Common myeloid progenitor, CD34-positive (primary cell): ENCODE results near the gene TEX261.

Source experiments
- CTCF ChIA-PET: fragments of 350-600 bp; sonication (Branson Sonifier 250); formaldehyde crosslinking; loops from one replicate; lab custom pipeline; 2021; ENCODE audit warnings: antibody characterized with exemption; lab: Charles Lee
- POLR2A ChIA-PET: fragments of 350-600 bp; sonication (Branson Sonifier 250); formaldehyde crosslinking; loops from one replicate; lab custom pipeline; 2021; ENCODE audit warnings: antibody characterized with exemption; lab: Charles Lee
- DNase-seq, 3 donors: peaks; one replicate each; pipeline versions ENCODE4 v3.0.0 to v3.0.0-alpha.2; 2013
- H3K27ac ChIP-seq, 2 experiments: 1 replicate in 1 of 2; 2 replicates in 1 of 2; pipeline ENCODE4 v1.7.0; 2013; ENCODE audit warnings: inconsistent platforms in 2 of 2, low read length in 2 of 2, mild to moderate bottlenecking in 2 of 2, low read depth in 1 of 2, moderate library complexity in 1 of 2; ENCODE audit not compliant: severe bottlenecking in 2 of 2, insufficient read depth in 1 of 2, poor library complexity in 1 of 2
- H3K27me3 ChIP-seq, 5 experiments: replicated peaks in 2 of 5; 1 replicate in 3 of 5; 2 replicates in 2 of 5; pipeline versions ENCODE4 v1.6.1 to v1.7.0; 2013; ENCODE audit warnings: low read length in 4 of 5, mild to moderate bottlenecking in 2 of 5, moderate library complexity in 2 of 5, inconsistent platforms in 1 of 5; ENCODE audit not compliant: insufficient read depth in 5 of 5, control insufficient read depth in 4 of 5
- H3K36me3 ChIP-seq, 4 experiments: 1 replicate in 2 of 4; 2 replicates in 2 of 4; pipeline versions ENCODE4 v1.6.1 to v1.7.0; 2013; ENCODE audit warnings: low read length in 3 of 4, control low read depth in 1 of 4, mild to moderate bottlenecking in 1 of 4; ENCODE audit not compliant: control insufficient read depth in 4 of 4, insufficient read depth in 4 of 4
- H3K4me1 ChIP-seq, 4 experiments: 1 replicate in 3 of 4; 2 replicates in 1 of 4; pipeline versions ENCODE4 v1.6.1 to v1.7.1; 2013; ENCODE audit warnings: low read length in 3 of 4, mild to moderate bottlenecking in 3 of 4, control low read depth in 1 of 4, inconsistent platforms in 1 of 4, moderate library complexity in 1 of 4; ENCODE audit not compliant: control insufficient read depth in 4 of 4, insufficient read depth in 4 of 4; ENCODE audit errors: control extremely low read depth in 1 of 4
- H3K4me3 ChIP-seq, 7 experiments: 1 replicate in 4 of 7; 2 replicates in 3 of 7; pipeline versions ENCODE4 v1.5.1 to v1.7.0; 2013; ENCODE audit warnings: mild to moderate bottlenecking in 7 of 7, low read length in 6 of 7, moderate library complexity in 6 of 7, inconsistent platforms in 2 of 7, low read depth in 2 of 7, control low read depth in 1 of 7; ENCODE audit not compliant: insufficient read depth in 4 of 7, control insufficient read depth in 1 of 7; ENCODE audit errors: extremely low read depth in 1 of 7
- H3K9me3 ChIP-seq, 5 experiments: 1 replicate in 4 of 5; 2 replicates in 1 of 5; pipeline versions ENCODE4 v1.6.1 to v1.7.1; 2013; ENCODE audit warnings: low read length in 4 of 5, mild to moderate bottlenecking in 2 of 5, inconsistent platforms in 1 of 5, low read depth in 1 of 5, moderate library complexity in 1 of 5; ENCODE audit not compliant: control insufficient read depth in 4 of 5, insufficient read depth in 2 of 5; ENCODE audit errors: control extremely low read depth in 1 of 5
- WGBS: methylation state at CpG from one replicate; pipeline ENCODE4 v1.1.5; 2013; ENCODE audit not compliant: insufficient coverage; 5-methylcytosine and 5-hydroxymethylcytosine counted together

TEX261 gene

DNA sequence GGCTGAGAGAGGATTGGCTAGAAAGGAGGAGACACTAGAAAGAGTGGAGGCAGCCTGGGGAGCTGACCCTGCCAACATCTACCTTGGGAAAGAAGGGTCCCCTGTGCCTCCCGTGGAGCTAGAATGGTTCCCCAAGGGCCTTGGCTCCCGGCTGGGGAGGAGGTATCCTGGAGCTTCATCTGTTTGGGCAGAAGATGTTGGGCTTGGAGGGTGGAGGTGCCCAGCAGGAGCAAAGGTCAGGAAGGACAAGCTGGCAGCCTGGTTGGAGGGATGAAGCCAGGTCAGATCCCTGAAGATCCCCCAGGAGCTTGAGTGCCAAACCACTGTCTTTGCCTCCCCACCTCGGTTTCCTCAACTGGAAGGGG lies 56.1 kb downstream of the TEX261 start:
- ChIA-PET POLR2A (no interaction called here), CTCF (interaction anchor here (0.8 to 5.9 kb wide), 3 partner anchors 9 to 151 kb away, joined by 3 to 36 read pairs (median 3); no protein-coding TSS in a partner anchor)
- H3K4me1 ChIP-seq, result no peaks in the 10 kb centered on the region
- H3K27me3 ChIP-seq, result peaks cover 0 to 35% (median 15%) of the 10 kb centered on the region in 5 experiments
- no peak overlapping the region for H3K27ac ChIP-seq
- WGBS, result 43% methylated on average over 1 of the region's 3 CpGs
- no peaks in the 10 kb centered on the region for H3K9me3 ChIP-seq
- H3K36me3 ChIP-seq, result no peaks in the 10 kb centered on the region
- no peak overlapping the region for H3K4me3 ChIP-seq
- no peak for DNase-seq

DNA sequence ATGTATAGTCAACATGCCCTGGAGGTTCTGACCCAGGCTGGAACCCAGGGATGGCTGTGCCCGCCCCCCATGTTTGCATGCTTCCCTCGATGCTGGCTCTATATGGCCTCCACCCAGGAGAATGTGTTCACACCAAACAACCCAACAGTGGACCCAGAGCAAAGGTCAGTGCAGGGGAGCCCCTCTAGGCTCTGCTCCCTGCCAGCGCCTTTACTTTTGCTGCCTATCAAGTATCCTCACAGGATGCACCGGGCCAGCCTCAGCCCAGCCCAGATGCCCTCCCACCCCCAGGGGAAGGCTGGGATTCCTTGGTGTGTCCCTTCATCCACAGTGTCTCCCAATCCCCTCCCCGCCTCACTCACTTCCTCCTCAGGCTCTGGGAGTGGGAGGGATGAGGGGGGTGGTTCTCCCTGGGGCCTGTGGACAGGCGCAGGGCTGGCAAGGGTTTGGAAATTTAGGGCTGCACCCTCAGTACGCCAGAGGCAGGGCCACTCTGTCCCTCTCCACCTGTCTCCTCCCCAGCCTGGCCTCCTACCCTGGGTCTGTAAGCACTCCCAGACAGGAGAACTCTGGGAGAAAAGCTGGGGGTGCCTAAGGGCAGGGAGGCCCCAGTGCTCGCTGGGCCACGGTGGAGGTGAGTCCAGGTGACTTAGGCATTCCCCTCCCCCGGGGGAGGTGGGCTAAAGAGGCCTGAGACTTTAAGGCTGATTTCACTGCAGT lies 56.6 kb downstream of the TEX261 start:
- POLR2A ChIA-PET, result no interaction called here
- DNase-seq, result no peak
- H3K27me3 ChIP-seq, result peaks cover 0 to 35% (median 15%) of the 10 kb centered on the region in 5 experiments
- no peaks in the 10 kb centered on the region for H3K4me1 ChIP-seq
- H3K9me3 ChIP-seq, result no peaks in the 10 kb centered on the region
- 80% methylated on average over 6 of the region's 10 CpGs for WGBS
- no peak overlapping the region for H3K4me3 ChIP-seq
- CTCF ChIA-PET, result interaction anchor here (0.8 to 5.9 kb wide), 5 partner anchors 9 to 66 kb away, joined by 3 to 36 read pairs (median 4); no protein-coding TSS in a partner anchor
- no peak overlapping the region for H3K27ac ChIP-seq
- H3K36me3 ChIP-seq, result no peaks in the 10 kb centered on the region

DNA sequence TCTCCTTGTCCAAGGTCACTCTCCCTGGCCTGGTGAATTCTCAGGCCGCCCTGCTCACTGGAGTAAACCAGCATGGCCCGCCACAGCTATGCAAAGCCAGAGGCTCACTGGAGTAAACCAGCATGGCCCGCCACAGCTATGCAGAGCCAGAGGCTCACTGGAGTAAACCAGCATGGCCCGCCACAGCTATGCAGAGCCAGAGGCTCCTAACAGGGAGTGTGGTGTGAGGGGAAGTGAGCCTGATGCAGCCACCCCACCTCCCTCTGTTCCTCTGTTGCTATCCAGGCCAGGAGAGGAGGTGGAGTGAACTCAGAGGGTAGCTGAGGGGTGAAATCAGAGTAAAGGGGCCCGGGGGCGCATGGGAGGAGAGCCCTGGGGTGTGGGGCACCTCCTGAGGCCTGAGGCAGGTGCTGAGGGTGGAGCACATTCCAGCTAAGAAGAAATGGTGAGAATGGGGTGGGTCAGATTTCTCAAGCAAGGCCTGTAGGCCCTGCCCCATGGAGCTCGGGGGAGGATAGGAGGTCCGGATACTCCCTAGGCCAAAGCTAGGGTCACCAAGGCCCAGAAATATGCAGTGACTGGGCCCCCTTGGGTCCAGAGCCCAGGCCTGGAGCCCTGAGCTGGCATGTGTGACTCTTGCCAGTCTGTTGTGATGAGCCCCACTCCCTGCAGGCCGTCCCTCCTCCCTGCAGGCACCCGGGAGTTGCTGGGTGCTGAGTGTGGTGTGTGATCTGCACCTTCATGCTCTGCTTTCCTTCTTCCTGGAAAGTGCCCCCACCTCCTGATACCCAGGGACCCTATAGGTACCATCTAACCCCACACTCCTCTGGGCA lies 57.5 kb downstream of the TEX261 start:
- POLR2A ChIA-PET, result no interaction called here

GRCh38 chr2:70936165-70936978 lies 58.3 kb downstream of the TEX261 start:
- H3K36me3 ChIP-seq, result no peaks in the 10 kb centered on the region
- CTCF ChIA-PET, result interaction anchor here (1.1 to 5.9 kb wide), 4 partner anchors 11 to 66 kb away, joined by 3 to 36 read pairs (median 4); no protein-coding TSS in a partner anchor
- H3K4me3 ChIP-seq, result no peak overlapping the region
- no peak for DNase-seq
- no peak overlapping the region for H3K27ac ChIP-seq
- no peaks in the 10 kb centered on the region for H3K4me1 ChIP-seq
- H3K27me3 ChIP-seq, result peaks cover 0 to 33% (median 17%) of the 10 kb centered on the region in 5 experiments
- H3K9me3 ChIP-seq, result no peaks in the 10 kb centered on the region
- POLR2A ChIA-PET, result no interaction called here
- WGBS, result 96% methylated on average over 9 of the region's 10 CpGs

More for the DNA sequence above, 57.5 kb downstream of the TEX261 start:
- Histone ChIP-seq H3K9me3 (no peaks in the 10 kb centered on the region), H3K27ac (no peak overlapping the region), H3K4me1 (no peaks in the 10 kb centered on the region), H3K27me3 (peaks cover 0 to 36% (median 15%) of the 10 kb centered on the region in 5 experiments), H3K36me3 (no peaks in the 10 kb centered on the region), H3K4me3 (no peak overlapping the region)
- 89% methylated on average over 5 of the region's 10 CpGs for WGBS
- CTCF ChIA-PET, result interaction anchor here (0.8 to 5.9 kb wide), 4 partner anchors 10 to 65 kb away, joined by 3 to 36 read pairs (median 4); no protein-coding TSS in a partner anchor
- DNase-seq, result no peak
